ENCODE results near the gene ARHGEF26.

GRCh38 chr3:154220462-154220861 is 99.3 kb downstream of the ARHGEF26 start:
- no peak for TF ChIP-seq POLR2A (IDR thresholded peaks at IDR 0.05; ENCODE audit: extremely low read depth, insufficient read length)
- no peak for TF ChIP-seq CTCF (IDR thresholded peaks at IDR 0.05; ENCODE audit: low read depth, low read length)
